HUDEP-2 (cell line): Measurements from ENCODE around the gene CPLX1.

ENCODE experiments used
- DNase-seq, 76 experiments: peaks; one replicate each; lab custom pipeline; 2025; ENCODE audit not compliant: unreplicated experiment in 76 of 76; lab: John Stamatoyannopoulos, UW

Gene CPLX1

DNA sequence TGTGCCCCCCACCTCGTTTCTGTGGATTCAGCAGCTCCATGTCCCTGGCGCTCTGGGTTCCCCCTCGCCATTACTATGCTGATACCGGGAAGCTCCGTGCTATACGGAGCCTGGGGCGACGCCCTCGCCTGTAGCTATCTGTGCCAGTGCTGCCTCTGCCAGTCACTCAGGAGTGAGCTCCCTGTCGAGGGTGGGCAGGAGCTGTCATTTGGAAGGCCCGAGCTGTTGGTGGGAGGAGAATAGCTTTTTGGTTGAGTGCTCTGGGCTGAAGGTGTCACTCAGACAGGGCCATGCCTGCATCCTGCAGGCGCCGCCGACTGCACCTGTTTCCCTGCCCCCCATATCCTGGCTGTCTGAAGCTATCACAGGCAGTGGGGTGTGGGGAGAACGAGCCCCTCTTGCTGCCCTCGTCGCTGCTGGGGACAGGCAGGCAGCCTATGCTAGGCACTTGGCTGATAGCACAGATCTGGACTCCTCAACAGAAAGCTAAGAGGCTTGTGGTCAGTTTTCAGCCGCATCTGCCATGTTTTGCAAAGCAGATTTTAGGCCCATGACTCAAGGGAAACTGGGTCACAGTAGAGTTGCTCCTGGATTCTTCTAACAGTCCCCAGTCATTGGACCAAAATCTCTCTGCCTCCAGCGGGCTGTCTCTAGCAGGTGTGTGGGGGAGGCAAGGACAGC is 31.8 kb downstream of the CPLX1 start:
- DNase-seq, result peak in 1 of 76 experiments; percentile 7

DNA sequence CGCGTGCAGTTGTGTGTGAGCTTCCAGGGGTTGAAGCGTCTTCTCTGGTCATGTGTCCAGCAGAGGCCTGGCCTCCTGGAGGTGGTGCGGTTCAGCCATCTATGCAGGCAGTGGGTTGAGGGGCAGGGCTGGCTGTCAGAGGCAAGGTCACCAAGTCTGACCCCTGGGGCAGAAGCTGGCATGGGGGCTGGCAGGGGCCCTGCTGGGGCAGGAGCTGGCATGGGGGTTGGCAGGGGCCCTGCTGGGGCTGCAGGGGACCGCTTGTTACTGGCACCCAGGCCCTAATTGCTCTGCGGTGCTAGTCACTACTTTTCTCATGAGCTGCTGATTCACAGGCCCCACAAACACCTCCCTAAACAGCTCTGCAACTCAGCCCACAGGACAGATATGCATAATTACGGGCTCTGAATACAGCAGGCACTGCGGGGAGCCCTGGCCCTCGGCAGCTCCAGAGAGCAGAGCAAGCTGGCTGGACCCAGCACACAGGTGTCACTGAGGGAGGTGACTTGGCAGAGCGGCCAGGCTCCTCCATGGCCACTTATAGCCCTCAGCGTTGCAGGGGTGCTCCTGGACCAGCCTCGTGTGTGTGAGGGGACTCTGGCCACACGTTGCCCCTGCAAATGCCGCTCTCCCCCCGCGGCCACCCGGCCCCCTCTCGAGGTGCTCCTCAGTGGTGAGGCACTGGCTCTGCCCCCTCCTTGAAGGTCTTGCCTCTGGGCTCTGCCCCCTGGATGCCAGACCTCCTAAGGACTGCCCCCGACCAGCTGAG is 32.7 kb downstream of the CPLX1 start:
- DNase-seq, result peak in 3 of 76 experiments; percentile 9 to 29 (median 9)

DNA sequence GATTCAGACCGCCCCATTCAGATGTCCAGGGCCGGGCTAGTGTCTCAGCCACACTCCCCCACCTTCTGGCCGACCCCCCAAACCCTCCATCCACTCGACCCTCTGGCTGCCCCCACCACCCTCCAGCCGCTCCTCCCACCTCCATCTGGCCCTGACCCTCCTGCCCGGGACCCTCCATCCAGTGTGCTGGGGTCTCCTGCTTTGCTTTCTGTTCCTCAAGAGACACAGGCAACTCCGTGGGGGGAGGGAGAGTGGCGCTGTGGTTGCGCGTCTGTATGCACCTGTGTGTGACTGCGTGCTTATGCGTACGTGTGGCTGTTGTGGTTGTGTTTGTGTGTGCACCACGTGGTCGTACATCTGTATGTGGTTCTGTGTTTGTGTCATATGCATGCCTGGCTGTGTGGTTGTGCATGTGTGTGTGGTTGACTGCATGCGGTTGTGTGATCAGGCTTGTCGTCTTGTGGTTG is 33.3 kb downstream of the CPLX1 start:
- DNase-seq, result no peak

DNA sequence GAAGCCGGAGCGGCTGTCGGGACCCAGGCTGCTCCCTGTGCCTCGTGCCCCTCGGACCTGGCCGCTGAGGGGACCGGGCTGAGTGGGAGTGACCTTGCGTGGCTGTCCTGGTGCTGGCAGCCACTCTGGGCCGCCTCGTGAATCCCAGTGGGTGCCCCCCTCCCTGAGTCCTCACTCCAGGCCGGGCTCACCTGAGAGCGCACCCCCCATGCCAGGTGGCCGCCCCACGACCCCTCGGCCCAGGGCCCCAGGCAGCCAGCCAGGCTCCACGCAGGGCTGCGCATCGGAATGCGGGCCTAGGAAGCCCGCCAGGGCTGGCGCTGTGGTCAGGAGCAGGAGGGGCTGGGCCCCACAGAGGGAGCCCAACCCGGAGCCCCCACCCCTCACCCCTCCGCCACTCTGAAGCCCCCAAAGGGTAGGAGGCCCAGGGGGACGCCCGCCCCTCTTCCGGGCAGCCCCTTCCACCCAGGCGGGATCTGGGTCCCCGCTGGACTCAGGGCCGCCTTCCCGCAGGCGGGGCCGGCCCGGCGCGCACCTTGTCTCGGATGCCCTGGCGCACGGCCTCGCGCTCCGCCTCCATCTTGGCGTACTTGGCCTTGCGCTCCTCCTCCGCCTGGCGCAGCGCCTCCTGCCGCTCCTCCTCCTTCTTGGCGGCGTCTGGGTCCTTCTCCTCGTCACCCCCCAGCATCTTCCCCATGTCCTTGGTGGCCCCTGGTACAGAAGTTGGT is 33.9 kb downstream of the CPLX1 start:
- peak in 14 of 76 experiments; percentile 6 to 47 (median 15) for DNase-seq

DNA sequence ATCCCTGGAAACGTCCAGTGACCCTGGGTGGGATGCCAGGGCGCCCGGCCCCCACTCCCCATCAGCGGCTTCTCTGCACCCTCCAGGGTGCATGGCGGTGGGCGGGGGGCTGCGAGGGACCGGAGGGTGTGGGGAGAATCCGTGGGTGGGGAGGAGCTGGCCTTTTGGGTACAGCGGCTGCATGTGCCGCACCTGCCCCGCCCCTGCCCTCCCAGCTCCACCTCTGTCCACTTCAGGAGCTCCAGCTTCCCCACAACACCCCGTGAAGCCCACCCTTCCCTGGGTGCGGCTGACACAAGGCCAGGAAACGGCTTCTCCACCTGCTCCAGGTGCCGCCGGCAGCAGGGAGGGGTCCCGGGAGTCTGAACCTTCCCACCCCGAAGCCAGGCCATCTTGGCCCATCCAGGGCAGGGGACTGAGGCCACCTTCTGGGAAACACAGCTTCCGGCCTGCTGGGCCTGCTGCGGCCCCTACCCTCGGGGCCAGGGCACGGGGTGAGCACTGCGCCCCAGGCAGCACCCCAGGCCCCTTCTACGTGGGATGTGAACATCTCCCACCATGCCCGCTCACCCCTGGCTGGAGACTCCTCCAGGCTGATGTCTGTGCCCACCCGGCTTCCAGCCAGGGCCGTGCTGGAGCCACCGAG is 34.6 kb downstream of the CPLX1 start:
- no peak for DNase-seq

DNA sequence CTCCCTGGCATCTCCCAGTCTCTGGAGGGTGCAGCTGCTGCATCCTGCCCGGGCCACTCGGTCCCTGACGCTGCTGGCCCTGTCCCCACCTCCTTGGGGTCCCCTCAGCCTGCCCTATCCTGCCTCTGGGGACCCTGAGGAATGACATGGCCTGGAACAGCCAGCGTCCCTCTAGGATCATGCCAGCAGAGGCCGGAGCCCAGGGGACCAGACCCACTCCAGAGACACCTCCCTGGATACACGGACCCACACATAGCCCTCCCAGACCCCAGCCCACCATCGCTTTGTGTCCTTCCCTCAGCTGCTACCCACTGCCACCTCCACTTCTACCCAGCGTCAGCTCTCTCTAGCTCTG is 35.5 kb downstream of the CPLX1 start:
- no peak for DNase-seq

DNA sequence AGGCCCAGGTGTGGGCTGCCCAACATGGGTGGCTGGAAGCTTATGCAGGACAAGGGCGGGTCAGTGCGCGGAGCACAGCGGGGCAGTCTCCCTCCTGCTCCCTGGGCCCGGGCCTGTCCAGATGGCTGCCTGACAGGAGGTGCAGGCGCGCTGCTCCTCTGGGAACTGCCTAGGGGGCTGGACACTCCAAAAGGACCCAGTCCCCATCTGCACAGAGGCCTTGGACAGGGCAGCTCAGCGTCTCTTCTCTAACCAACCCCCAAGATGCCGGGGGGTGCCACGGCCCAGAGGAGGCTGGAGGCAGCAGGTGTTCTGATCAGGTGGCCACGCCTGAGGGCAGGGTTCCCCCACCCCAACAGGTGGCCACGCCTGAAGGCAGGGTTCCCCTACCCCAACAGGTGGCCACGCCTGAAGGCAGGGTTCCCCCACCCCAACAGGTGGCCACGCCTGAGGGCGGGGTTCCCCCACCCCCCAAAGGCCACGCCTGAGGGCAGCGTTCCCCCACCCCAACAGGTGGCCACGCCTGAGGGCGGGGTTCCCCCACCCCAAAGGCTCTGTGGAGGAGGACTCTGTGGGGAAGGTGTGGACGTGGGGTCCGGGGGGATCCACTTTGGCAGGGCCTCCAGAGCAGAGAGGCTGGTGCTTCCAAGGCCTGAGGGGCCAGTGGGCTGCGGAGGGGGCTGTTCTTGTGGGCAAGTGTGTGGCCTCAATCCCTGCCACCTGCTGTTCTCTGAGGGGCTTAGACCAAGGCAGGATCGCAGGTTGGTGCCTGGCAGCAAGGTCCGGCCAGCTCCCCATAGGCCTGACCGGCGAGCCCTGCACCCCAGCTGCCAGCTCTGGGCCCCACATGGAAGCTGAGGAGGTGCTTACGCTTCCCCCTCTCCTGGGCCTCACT is 36.1 kb downstream of the CPLX1 start:
- no peak for DNase-seq

DNA sequence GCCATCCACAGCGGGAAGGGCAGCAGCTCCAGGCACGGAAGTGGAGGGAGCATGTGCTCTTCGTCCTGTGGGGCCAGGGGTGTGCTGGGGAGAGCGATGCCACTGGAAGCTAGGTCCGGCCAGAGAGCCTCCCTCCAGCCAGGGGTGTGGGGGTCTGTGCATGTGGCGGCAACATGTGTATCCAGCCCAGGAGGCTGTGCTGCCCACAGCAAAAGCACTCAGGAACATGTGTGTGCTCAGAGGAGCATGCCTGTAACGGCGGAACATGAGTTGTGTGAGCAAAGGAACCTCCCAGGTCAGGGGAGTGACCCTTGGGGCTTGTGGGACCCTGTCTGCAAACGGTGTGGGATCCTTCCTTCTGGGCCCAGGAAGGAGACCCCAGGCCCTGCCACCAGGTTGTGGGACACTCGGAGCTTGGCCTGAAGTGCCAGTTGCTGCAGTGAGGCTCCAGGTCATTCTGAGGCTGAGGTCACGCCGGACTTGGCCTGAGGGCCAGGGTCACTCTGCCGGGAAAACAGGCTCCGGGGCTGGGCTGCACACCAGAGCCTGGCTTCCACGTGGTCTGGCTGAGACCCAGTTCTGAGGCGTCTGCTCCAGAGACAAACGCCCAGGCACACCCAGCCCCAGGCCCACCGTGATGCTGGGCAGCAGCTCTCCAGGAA is 37.2 kb downstream of the CPLX1 start:
- no peak for DNase-seq

DNA sequence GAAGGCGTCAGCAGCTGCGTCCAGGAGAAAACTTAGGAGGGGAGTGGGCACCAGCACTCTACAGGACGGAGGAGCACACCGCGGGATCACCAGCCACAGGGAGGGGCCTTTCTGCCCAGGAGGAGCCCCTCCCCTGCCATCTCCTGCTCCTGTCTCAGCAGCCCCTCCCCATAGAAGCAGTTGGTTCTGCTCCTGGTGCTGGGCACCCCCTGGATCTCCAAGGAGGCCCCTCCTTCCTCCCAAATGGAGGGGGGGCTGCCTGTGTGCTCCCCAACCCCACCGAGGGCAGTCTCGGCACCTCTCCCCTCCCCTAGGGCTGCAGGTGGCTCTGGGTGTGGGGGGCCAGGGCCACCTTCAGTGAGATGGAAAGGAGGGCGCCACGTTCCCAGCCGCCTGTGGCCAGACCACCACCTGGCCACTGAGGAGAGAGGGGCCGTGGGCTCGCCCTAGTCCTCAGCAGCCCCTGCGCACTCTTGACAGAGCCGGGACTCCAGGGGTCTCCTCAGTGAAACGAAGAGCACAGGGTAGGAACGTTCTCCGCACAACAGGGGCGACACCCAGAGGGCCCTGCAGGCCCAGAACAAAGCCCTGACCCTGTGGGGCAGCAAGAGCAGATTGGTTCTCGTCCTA is 37.8 kb downstream of the CPLX1 start:
- DNase-seq, result no peak

DNA sequence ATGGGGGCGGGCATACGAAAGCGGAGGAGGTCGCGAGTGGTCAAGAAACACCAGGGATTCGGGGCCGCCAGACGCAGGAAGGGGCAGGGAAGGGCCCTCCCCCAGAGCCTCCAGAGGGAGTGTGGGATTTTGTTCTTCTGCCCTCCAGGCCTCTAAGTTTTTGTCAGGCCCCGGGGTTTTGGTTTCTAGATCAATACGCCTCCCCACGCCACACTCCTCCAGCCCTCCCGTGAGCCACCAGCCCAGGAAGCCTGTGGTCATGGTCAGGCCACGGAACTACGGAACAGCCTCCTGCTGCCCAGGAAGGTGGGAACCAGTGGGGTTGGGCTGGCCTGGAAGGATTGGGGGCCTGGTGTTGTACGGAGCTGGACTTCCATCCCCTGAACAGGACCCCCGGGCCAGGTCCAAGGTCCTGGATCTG is 38.4 kb downstream of the CPLX1 start:
- DNase-seq, result no peak

DNA sequence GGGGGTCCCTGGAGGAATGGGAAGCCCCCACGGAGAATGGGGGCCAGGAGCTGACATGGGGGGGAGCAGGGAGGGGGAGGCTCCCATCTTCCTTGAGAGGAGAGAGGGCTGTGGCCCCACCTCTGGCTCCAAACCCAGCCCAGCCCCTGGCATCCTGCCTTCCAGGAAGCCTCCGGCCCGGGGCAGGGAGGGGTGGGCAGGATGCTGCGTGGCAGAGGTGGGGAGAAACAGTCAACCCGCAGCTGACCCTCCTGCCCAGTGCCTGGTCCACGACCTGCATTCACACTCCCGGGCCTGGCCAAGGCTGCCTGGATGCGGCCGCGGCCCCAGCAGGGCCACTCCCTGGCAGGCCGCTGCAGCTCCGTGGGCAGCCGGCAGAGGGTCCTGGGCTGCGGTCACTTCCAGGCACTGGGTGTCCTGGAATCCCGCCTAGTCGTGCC is 39.0 kb downstream of the CPLX1 start:
- no peak for DNase-seq

DNA sequence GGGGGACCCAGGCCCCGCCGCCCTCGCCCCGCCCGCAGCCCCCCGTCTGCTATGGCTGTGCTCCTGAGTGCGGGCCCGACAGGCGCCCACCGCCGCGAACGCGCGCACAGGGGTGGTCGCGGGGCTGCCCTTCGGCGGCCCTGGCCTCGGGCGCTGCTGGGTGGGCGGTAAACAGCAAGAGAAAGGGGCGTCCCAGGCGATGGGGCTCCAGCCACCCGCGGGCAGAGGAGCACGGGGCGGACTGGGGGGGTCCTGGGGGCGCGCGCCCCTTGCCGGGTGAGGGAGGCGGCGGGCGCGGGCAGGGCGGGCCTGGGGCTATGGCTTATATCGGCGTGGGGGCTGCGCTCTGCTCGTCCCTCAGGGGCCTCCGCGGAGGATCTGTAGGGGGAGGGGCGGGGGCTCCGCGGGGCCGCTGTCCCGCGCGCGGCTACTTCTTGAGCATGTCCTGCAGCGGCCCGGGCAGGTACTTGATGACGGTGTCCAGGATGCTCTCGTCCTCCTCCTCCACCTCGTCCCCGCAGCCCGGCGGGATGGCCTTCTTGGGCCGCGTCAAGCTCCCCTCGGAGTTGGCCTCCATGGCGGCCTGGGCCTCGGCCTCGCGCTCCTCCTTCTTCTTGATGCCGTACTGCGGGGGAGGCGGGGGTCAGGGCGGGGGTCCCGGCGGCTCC is 39.7 kb downstream of the CPLX1 start:
- DNase-seq, result no peak

DNA sequence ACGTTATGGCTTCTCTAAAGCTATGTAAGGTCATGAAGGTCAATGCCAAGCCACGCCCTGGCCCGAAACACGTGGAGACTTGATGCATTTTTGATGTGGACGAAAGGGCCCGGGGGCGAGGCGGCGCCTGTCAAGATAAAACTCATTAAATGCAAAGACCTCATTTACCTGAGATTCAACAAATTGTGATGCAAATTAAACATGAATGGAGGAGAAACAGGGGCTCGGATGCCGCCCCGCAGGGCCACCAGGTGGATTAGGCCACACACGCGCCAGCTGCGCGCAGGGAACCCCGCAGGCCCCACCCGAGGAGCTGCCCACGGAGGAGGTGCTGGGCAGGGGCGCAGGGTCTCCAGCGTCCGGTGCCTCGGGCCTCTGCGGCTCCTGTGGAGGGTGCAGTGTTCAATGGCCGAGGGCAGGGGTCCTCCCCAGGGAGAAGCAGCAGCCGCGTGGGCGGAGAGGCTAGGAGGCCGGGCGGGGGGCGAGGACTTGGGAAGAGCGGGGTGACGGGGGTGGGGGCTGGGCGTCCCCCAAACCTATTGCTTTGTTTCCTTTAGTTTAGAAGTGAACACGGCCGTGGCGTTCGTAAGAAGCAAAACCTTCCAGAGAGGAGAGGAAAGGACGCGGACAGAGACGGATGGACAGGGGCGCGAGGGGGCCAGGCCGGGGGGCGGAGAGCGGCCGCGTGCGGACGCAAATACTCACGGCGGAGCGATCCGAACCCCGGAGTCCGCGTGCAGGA is 40.4 kb downstream of the CPLX1 start:
- DNase-seq, result peak in 1 of 76 experiments; percentile 7

DNA sequence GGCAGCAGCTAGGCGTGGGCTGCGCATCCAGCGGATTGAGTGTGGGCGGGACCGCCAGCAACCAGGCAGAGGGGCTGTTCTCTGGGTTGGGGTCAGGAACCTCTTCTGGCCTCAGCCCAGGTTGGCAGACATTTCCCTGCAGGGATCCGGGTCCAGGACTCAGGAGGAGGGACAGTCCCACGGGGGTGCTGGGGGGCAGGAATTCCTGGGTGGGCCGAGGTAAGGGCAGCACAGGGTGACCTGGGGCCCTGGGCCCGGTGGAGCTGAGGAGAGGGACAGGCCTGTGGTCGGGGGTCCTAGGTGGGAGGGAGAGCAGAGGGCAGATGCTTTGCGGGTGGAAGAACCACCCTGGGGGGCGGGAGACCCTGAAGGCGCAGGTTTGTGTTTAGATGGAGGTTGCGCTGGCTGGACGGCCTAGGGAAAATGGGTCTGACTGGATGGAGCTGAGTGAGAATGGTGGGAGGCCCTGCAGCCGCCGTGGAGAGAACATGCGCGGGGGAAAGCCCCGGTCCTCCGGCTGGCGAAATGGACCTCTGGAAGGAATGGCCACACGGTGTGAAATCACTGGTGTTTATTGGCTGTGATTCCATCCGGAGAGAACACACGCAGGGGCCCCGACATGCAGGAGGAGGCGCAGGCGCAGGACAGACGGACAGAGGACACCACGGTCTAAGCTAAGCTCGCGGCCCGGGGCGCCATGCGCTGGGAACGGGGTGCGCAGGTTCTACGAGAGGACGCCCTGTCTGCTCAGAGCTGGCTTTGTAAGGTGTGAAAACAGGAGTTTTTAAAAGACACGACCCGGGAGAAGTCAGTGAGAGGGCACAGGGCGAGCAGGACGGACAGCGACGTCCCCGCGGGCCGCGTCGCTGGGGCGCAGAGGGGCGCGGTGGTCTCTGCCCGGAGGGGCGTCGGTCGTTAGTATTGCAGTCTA is 41.3 kb downstream of the CPLX1 start:
- no peak for DNase-seq

DNA sequence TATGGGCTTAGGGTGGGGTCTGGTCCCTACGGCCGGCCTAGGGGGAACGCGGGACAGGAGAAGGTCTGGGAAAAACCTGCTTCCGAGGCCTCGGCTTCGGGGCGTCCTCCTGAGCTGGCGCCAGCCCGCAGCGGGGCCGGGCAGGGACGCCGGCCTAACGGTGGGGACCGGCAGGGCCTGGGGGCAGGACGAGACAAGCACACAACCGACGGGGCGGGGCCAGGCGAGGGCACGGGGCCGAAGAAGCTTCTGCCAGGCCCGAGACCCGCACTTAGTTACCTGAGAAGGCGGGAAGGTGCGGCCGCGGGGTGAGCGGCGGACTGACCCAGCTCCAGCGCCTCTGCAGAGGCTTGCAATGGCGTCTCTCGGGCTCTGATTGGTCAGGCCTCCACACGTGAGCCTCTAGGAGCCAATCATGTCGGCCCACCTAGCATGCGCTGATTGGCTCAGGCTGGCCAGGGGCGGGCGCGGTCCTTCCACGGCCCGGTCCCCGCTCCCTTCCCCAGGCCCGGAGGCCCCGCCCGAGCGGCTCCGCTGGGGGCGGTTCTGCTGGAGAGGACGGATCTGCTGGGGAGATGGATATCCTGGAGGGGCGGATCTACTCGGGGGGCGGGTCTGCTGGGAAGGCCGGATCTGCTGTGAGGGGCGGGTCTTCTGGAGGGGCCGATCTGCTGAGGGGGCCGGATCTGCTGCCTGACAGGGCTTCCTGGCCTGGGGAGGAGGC is 44.3 kb downstream of the CPLX1 start:
- DNase-seq, result peak in 75 of 76 experiments; percentile 84 to 100 (median 98)
